ENCODE results near the gene TGFB1I1.

Gene TGFB1I1

DNA sequence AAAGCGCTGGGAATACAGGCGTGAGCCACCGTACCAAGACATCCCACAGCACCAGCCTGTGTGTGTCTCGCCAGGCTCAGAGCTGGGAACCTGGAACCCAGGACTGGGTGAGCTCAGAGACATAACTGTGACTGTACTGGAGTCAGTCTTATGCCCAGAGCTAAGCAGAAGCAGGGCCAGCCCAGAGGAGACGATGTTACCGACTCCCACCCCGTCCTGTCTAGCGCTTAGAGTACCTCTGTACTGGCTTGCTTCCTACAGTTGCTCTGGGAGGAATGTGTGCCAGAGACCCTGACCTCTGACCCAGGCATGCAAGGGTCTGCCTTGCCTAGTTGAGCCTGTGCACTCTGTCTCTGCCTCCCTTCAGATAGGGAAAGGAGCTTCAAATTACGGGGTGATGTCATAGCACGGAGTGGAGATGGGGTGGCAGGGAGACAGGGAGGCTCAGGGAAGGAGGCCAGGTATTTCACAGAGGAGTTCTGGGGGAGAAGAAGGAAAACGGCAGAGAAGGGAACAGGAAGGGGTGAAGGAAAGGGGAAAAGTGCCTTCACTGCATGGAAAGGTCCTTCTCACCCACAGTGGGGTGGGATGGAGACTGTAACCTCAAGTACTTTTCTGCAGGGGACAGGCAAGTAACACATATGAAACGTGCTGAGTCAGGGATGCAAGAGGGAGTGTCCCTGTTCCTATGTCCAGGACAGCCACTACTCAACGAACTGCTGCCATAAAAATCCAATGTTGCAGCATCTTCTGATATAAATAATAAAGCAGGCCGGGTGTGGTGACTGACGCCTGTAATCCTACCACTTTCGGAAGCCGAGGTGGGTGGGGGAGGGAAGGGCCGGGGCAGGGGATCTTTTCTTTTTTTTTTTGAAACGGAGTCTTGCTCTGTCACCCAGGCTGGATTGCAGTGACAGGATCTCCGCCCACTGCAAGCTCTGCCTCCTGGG, 18.4 kb upstream of the TGFB1I1 start:
- Histone ChIP-seq H2AFZ (ENCODE audit: low read depth, low read length, severe bottlenecking) (no peak overlapping the region), H3K36me3 (ENCODE audit: low read length) (no peaks in the 10 kb centered on the region), H3K9ac (ENCODE audit: low read length) (no peak overlapping the region), H3K27me3 (ENCODE audit: low read length) (no peaks in the 10 kb centered on the region), H3K9me2 (replicated peaks; ENCODE audit: insufficient read depth, low read length) (no peaks in the 10 kb centered on the region), H3K4me3 (ENCODE audit: insufficient read depth, low read length, poor library complexity, severe bottlenecking) (no peak overlapping the region), H3K79me2 (ENCODE audit: insufficient read depth, low read length) (peaks cover 34% of the 10 kb centered on the region), H3K9me3 (ENCODE audit: insufficient read depth, low read length) (no peaks in the 10 kb centered on the region), H3K4me2 (ENCODE audit: low read depth, low read length, poor library complexity, severe bottlenecking) (no peak overlapping the region), H3K27ac (ENCODE audit: low read depth, low read length) (no peak overlapping the region), H4K20me1 (ENCODE audit: low read depth, low read length) (peaks cover 7% of the 10 kb centered on the region; the same call in 1 of the 2 replicates), H3F3A (ENCODE audit: insufficient read depth) (0 out of 2 replicates have a peak, but pooled peaks cover 4% of the 10 kb centered on the region)
- TF ChIP-seq EZH2phosphoT487 (conservative IDR thresholded peaks at IDR 0.05; ENCODE audit: low read length), result no peak
- TF ChIP-seq, protein P1, sequence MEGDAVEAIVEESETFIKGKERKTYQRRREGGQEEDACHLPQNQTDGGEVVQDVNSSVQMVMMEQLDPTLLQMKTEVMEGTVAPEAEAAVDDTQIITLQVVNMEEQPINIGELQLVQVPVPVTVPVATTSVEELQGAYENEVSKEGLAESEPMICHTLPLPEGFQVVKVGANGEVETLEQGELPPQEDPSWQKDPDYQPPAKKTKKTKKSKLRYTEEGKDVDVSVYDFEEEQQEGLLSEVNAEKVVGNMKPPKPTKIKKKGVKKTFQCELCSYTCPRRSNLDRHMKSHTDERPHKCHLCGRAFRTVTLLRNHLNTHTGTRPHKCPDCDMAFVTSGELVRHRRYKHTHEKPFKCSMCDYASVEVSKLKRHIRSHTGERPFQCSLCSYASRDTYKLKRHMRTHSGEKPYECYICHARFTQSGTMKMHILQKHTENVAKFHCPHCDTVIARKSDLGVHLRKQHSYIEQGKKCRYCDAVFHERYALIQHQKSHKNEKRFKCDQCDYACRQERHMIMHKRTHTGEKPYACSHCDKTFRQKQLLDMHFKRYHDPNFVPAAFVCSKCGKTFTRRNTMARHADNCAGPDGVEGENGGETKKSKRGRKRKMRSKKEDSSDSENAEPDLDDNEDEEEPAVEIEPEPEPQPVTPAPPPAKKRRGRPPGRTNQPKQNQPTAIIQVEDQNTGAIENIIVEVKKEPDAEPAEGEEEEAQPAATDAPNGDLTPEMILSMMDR (IDR thresholded peaks at IDR 0.05; ENCODE audit: insufficient read depth, low read length, poor library complexity, severe bottlenecking), result no peak

DNA sequence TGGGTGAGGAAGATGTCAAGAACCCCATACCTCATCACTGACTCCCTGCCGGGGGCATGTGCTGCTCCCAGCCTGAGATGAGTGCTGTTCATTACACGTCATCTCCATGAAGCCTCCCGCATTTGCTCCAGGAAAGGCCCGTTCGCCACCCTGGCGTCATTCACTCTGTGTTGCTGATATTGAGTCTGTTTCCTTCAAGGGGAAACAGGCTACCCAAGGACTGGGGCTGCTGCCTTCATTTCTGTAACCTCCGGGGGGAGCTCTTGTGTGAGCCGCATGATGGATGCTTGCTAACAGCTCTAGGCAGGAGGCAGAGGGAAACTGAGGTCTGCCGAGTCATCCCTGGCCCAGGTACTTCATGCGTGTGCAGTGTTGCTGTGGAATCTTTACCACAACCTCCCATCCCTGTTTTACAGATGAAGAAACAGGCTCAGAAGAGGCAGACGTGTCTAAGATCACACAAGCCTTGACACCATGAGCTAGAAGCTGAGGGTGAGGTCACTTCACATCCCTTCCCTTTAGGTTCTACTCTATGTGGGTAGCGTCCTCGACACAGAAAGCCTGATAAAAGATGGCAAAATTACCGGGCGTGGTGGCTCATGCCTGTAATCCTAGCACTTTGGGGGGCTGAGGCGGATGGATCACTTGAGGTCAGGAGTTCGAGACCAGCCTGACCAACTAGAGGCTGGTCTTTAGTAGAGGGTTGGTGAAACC, 16.2 kb upstream of the TGFB1I1 start:
- Histone ChIP-seq H3K27me3 (ENCODE audit: low read length) (no peaks in the 10 kb centered on the region), H3F3A (ENCODE audit: insufficient read depth) (0 out of 2 replicates have a peak, but pooled peaks cover 8% of the 10 kb centered on the region), H3K79me2 (ENCODE audit: insufficient read depth, low read length) (peaks cover 38% of the 10 kb centered on the region), H3K9ac (ENCODE audit: low read length) (no peak overlapping the region), H3K4me2 (ENCODE audit: low read depth, low read length, poor library complexity, severe bottlenecking) (peak overlapping the region; percentile 15), H3K9me3 (ENCODE audit: insufficient read depth, low read length) (no peaks in the 10 kb centered on the region), H3K36me3 (ENCODE audit: low read length) (no peaks in the 10 kb centered on the region), H4K20me1 (ENCODE audit: low read depth, low read length) (peaks cover 11% of the 10 kb centered on the region; the same call in 1 of the 2 replicates), H2AFZ (ENCODE audit: low read depth, low read length, severe bottlenecking) (no peak overlapping the region), H3K27ac (ENCODE audit: low read depth, low read length) (no peak overlapping the region), H3K9me2 (replicated peaks; ENCODE audit: insufficient read depth, low read length) (no peaks in the 10 kb centered on the region), H3K4me3 (ENCODE audit: insufficient read depth, low read length, poor library complexity, severe bottlenecking) (no peak overlapping the region)
- TF ChIP-seq, protein P1 (IDR thresholded peaks at IDR 0.05; ENCODE audit: insufficient read depth, low read length, poor library complexity, severe bottlenecking), result peak; percentile 58
- no peak for TF ChIP-seq EZH2phosphoT487 (conservative IDR thresholded peaks at IDR 0.05; ENCODE audit: low read length)

DNA sequence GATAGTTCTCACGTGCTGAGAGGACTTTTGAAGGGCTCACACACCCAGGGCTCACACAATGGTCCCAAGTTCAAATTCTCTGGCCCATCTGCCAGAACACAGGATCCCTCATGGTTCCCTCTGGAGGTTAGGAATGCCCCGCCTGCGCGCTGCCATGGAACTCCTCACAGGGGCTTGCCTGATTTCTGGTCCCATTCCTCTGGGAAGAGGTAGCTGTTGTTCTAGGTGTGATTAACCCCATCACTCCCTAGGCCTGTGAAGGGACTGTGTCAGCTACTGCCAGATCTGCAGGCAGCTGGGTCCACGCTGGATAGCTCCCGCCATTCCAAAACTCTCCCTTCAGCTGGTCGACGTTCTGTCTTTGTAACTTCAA, 15.0 kb upstream of the TGFB1I1 start:
- no peaks in the 10 kb centered on the region for H3K9me2 ChIP-seq (replicated peaks; ENCODE audit: insufficient read depth, low read length)
- H3K9me3 ChIP-seq (ENCODE audit: insufficient read depth, low read length), result no peaks in the 10 kb centered on the region
- no peak for TF ChIP-seq EZH2phosphoT487 (conservative IDR thresholded peaks at IDR 0.05; ENCODE audit: low read length)
- TF ChIP-seq, protein P1 (IDR thresholded peaks at IDR 0.05; ENCODE audit: insufficient read depth, low read length, poor library complexity, severe bottlenecking), result no peak
- 0 out of 2 replicates have a peak, but pooled peaks cover 8% of the 10 kb centered on the region for H3F3A ChIP-seq (ENCODE audit: insufficient read depth)
- no peaks in the 10 kb centered on the region for H3K36me3 ChIP-seq (ENCODE audit: low read length)
- H3K79me2 ChIP-seq (ENCODE audit: insufficient read depth, low read length), result peaks cover 38% of the 10 kb centered on the region
- no peaks in the 10 kb centered on the region for H3K27me3 ChIP-seq (ENCODE audit: low read length)
- H3K27ac ChIP-seq (ENCODE audit: low read depth, low read length), result no peak overlapping the region
- peaks cover 11% of the 10 kb centered on the region; the same call in 1 of the 2 replicates for H4K20me1 ChIP-seq (ENCODE audit: low read depth, low read length)
- H3K4me2 ChIP-seq (ENCODE audit: low read depth, low read length, poor library complexity, severe bottlenecking), result peak overlapping the region; percentile 79
- H3K4me3 ChIP-seq (ENCODE audit: insufficient read depth, low read length, poor library complexity, severe bottlenecking), result no peak overlapping the region
- H2AFZ ChIP-seq (ENCODE audit: low read depth, low read length, severe bottlenecking), result no peak overlapping the region
- no peak overlapping the region for H3K9ac ChIP-seq (ENCODE audit: low read length)

Measured in SU-DHL-6 (cell line).